IPS DF 4.7 (cell line): ENCODE measurements around the gene RAD9A.

Experiments
- DNase-seq: peaks from one replicate; pipeline ENCODE4 v3.0.0-alpha.2; 2013; ENCODE audit warnings: low spot score; ENCODE audit errors: extremely low read depth

Gene RAD9A

GRCh38 chr11:67438158-67438902 is 46.5 kb downstream of the RAD9A start:
- no peak for DNase-seq

- DNase-seq, result no peak
These were observed 47.8 kb downstream of the RAD9A start for GRCh38 chr11:67439321-67440228.

- DNase-seq, result no peak
These were observed 48.7 kb downstream of the RAD9A start for GRCh38 chr11:67440229-67441097.

- DNase-seq, result no peak
These were observed 49.3 kb downstream of the RAD9A start for GRCh38 chr11:67441098-67441563.

GRCh38 chr11:67441731-67442351 is 50.1 kb downstream of the RAD9A start:
- DNase-seq, result no peak

- no peak for DNase-seq
These were observed 51.0 kb downstream of the RAD9A start for GRCh38 chr11:67442504-67443404.

- no peak for DNase-seq
These were observed 53.7 kb downstream of the RAD9A start for GRCh38 chr11:67445515-67445914.
